Fibroblast of skin of left biceps (primary cell): ENCODE measurements around the gene CXCL8.
"Not testable (repeated sequence)": the region's sequence is repeated elsewhere in the genome, so short reads cannot be mapped to it uniquely, and the experiment has no call there.

Experiments used
- DNase-seq, 2 experiments: peaks; one replicate each; pipeline ENCODE4 v3.0.0-alpha.2; 2013; ENCODE audit warnings: low read depth in 2 of 2

The CXCL8 gene

DNA sequence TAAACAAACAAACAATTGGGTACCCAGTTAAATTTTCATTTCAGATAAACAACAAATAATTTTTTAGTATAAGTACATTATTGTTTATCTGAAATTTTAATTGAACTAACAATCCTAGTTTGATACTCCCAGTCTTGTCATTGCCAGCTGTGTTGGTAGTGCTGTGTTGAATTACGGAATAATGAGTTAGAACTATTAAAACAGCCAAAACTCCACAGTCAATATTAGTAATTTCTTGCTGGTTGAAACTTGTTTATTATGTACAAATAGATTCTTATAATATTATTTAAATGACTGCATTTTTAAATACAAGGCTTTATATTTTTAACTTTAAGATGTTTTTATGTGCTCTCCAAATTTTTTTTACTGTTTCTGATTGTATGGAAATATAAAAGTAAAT, 2.9 kb downstream of the CXCL8 start:
- DNase-seq, result no peak

DNA sequence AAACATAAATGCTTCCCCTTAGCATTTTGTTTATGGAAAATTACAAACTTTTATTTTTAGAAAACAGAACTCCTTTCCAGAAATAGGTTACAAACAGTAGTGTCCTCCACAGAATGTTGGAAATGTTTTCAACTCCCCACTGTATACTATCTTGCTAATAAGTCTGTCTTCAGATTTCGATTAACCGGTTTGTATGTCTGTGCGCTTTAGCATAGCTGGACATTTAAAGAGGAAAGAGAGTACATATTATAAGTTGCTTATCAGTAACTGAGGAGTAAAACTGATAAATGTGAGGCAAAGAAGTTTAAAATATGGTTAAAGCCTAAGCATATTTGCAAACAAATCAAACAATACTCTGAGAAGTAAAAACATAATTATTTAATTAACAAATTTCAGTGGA, 3.4 kb downstream of the CXCL8 start:
- DNase-seq, result no peak

DNA sequence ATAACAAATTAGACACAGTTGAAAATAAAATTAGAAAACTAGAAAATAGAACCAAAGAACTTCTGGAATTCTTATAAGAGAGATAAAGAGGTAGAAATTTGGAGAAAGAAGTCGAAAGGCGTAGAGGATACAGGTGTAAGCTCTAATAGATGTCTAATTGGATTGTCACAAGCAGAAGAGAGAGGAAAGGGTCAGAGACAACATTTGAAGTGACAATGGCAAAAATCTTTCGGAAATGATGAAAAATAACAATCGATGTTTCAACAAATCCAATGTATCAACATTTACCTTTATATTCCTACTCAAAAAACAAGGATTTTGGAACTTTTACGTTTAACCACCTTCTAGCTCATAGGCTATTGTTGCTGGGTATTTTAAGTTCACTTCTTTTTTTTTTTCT, 3.8 kb downstream of the CXCL8 start:
- DNase-seq, result no peak

DNA sequence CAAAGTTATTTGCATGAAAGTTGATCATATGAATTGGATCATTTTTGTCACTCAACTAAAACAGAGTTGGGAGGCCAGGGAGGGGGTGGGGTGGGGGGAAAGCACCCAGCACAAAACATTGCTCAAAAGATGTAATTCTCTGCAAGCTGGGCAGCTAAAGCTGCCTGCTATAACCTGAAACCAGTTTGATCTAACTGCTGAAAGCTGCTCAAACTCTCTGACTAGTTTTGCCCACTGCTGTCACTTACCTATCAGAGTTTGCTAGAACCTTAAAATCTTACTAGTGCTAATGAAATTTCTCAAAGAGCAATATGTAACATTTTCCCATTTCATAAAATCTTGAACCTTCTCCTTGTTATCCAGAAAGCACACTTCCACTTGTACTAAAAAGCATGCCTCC, 10.4 kb downstream of the CXCL8 start:
- DNase-seq, result no peak

DNA sequence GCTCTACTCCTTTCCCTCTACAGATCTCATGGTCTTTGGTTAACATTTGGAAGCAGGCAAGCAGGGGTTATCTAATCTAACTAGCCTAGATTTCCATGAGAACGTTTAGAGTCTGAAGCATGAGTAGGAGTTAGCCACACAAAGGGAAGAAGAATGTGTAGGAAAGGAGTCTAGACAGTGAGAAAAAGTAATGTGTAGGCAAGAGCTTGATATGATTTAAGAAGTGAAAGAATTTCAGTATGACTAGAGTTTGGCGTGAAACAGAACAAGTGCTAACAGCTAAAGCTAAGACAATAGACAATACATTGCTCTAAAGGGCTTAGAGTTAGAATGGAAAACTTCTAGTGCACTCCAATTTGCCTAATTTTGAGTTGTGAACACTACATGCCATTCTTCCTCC, 10.8 kb downstream of the CXCL8 start:
- DNase-seq, result no peak

DNA sequence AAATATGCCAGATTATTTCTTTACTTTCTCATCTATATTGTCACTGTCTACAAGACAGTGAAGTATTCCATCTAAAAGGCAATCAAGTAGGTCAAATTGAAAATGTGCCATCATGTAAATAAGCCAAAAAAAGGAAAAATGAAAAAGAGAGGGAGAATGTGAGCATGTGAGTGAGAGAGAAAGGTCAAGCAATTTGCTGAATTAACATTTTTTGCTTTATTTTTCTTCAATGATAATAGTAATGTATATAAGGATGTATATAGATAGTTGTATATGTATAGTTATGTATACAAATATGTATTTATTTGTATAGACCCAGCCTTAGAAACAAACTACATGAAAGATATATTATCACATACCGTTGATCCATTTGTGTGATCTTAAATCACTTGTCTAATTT, 11.5 kb downstream of the CXCL8 start:
- no peak for DNase-seq

DNA sequence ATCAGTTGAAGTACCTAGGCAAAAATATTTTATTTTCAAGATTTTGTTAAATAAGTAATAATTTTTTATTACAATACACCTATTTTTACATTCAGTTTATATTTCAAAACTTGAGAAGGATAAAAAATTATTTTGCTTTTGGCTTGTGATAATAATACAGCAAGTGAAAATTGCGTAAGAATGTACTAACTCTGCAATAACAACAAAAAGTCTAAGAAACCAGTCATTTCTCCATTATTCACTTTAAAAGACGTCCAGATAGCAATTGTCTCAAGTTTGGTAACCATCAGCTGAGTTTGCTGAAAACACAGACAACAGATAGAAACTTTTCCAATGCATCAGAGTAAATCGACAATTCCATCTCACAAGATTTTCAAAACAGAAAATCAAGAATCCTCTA, 12.1 kb downstream of the CXCL8 start:
- no peak for DNase-seq

DNA sequence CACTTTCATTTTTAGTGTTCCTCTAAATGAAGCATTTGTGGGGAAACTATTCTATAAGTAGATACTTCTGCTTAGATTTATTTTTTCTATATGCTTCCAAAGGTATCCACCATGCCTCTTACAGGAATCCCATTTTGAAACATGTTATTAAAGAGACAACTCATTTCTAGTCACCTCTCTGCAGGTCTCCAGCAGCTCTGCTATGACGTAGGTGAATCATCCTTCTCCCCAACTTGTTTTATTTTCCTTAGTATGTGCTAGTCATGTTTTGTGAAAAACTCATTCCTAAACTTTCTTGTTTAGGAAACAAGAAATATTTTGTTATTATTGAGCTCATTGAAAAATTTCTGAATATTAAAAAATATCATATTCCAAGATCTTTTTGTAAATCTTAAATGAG, 12.8 kb downstream of the CXCL8 start:
- no peak for DNase-seq

DNA sequence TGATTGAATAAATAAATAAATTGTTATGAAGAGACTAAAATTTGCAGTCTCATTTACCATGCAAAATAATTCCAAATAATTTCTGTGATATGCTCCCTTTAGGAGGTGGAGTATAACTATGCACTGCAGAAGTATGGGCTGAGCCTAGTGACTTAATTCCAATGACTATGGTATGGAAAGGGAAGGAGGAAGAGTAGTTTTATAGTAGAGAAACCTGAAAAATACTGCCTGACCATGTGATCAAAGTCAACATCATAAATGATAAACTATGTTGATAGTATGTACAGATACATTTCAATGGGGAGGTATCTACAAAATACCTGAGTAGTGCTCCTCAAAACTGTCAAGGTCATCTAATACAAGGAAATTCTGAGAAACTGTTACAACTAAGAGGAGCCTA, 14.6 kb downstream of the CXCL8 start:
- DNase-seq, result no peak

DNA sequence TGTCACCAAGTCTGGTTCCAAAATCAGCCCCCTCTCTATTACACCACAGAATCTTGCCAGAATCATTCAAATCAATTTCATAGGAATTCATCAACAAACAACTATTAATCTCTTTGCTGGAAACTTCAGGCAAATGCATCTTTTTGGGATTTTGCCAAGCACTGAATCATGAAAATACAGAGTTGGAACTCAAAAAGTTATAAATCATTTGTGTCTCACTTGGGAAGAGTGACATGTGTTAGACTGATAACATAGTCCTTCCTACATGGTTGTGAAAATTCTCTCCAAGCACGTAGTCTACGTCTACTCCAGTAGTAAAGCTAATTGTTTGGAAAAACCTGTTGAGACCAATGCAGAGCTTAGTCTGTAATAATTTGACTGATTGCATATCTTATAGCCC, 19.0 kb downstream of the CXCL8 start:
- no peak for DNase-seq

DNA sequence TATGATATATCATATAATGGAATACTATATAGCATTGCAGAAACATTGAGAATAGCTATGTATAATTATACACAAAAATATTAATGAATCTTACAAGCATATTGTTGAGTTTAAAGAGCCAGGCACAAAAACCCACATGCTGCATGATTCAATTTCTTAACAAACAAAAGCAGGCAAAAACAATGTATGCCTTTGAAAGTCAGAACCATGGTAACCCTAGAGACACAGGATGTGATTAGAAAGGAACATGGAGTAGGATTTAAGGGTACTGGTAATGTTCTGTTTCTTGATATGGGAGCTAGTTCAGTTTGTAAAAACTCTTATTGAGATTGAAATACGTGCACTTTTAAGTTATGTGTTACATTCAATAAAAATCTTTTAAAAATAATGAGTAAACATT, 21.5 kb downstream of the CXCL8 start:
- no peak for DNase-seq

DNA sequence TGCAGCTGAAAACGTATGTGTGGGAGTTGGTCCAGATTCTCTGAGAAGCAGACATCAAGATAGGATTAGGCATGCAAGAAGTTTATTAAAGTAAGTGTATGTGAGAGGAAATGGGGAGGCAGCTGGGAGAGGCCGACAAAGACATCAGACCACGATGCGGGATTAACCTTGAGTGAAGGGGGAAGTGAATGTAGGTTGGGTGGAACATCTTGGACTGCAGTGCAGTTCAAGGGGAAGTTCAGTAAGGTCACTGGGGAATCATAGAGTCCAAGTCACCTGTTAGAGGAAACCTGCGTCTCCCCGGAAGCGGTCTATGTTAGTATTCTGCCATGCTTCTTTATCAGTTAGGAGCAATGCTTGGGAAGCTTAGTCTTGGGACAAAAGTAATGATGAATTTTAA, 22.0 kb downstream of the CXCL8 start:
- no peak for DNase-seq

DNA sequence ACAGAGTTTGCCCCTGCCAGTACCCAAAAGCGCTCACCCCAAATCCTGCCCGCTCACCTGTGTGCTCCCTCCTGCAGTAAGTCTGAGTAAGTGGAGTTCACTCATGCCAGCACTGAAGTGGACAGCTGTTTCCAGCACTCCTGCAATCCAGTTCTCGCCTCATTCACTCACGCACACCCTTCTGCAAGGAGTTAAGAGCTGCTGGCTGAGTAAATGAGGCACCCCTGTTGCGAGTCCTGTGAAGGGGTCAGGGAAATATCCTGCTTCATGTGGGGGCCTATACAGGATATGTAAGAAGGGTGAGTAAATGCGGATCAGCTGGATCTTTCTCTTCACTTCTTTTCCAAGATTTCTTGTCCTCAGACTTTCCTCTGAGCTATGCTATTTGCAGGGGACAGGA, 23.5 kb downstream of the CXCL8 start:
- no peak for DNase-seq

DNA sequence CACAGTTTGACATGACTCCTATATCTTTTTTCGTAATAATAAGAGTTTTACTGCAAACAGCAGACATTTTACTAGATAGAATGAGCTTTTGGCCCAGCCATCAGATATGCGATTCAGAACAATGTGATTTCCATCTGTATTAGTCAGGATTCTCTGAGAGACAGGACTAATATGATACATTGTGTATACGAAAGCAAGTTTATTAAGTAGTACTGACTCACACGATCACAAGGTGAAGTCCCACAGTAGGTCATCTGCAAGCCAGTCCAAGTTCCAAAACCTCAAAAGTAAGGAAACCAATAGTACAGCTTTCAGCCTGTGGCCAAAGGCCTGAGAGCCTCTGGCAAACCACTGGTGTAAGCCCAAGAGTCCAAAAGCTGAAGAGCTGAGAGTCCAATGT, 24.1 kb downstream of the CXCL8 start:
- DNase-seq, result no peak

DNA sequence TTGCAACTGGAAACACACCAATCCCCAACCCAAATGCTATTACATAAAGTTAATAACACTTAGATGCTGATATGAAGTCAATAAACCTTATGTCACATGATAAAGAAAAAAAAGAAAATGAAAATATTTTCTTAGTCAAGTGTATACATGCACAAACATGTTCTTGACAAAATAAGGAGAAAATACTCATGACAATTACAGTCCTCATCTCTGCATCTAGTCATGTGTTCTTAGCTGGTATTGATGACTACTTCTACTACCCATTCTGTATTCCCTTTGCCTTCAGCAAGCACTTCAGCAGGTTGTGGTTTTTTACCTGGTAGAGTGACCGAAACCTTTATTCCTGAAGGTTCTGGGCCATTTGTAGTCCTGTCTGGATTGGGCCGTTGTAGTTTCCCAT, 24.9 kb downstream of the CXCL8 start:
- no peak for DNase-seq

DNA sequence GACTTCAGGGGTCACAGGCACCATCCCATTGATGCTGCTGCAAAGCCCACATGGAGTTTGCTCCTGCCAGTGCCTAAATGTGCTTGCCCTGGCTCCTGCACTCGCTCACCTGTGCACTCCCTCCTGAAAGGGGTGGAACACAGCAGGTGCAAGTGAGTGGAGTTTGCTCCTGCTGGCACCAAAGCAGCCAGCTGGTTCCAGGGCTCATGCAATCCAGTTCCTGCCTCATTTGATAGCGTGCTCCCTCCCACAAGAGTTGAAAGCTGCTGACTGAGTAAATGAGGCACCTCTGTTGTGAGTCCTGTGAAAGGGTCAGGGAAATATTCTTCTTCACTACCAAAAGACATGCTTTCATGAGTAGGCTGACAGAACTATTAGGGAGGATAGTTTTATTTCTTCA, 30.5 kb downstream of the CXCL8 start:
- no peak for DNase-seq

DNA sequence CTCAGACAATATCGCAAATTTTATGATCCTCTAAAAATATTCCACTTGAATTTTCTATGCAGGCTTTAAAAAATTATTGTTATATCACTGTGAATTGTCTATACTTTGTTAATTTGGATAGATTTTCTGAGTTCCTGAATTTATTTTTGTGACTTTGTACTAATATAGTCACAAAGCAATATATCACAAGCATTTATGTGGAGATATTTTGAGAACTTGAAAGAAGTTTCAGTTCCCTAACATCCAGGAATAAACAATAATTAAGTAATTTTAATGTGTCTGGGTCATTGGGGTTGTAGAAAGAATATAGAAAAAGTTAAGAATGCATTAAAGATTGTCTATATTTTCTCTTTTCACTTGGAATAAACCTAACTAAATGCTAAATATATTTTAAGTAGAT, 32.0 kb downstream of the CXCL8 start:
- no peak for DNase-seq

DNA sequence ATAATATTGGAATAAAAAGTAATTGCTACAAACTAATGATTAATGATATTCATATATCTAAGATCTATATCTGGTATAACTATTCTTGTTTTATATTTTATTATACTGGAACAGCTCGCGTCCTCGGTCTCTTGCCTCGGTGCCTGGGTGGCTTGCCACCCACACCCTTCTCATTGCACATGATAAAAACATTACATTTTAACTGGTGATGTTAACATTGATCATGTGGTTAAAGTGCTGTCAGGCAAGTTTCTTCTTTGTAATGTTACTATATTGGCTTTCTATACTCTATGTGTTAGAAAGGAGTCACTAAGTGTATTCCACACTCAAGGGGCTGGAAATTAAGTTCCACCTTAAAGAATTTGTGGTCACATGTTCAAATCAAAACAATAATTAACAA, 34.0 kb downstream of the CXCL8 start:
- DNase-seq, result not testable (repeated sequence)

DNA sequence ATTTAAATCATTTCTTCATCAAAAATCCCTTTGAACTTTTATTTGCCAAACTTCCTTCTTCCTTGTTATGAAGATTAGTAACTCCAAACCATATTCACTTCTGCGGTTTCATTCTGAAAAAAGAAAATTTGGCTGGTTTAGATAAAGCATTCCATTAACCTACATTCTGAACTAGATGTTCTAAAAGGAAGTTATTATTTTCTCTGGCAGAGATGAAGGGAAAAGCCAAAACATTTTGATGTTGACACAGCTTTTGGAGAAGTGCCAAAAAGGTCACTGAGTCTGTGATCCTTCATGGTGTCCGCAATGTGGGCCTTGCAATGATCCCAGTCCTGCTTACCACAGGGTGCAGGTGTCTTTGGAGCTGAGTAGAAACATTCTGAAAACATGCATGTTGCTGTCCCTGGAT, 36.0 kb downstream of the CXCL8 start:
- peak; percentile 26 to 33 for DNase-seq

DNA sequence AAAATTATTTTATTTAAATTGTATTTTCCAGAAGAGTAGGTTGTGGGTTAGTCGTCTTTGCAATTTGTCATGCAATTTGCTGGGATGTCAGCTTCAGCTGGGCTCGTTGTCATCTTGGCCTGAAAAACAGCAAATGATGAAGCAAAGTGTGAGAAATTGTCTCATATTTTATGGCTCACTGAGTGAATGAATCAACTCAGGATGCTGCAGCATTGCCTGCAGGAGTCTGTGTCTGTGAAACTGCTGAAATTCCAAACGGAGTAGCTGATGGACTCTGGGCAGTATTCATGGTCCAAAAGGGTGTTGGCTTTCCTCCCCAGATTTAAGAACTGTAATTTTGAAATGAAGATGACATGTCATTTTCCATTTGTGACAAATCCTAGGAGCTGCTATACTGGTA, 37.2 kb downstream of the CXCL8 start:
- peak in 1 of 2 experiments; percentile 5 for DNase-seq

DNA sequence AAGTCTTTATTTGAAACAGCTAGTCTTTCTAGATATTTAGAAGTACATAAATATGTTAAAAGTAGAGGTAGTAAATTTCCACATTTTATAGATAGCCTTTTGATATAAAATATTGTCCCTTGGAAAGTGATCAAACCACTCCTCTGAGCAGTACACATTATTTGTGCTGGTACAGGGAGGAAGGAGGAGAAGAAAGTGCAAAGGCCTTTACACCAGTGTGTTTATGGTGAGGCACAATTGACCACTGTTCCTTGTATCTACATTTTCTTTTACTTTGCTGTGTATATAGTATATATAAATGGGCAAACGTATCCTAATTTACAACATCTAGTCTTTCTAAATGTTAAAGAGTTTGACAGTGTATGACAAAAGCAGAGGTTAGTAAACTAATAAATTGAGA, 39.9 kb downstream of the CXCL8 start:
- no peak for DNase-seq

DNA sequence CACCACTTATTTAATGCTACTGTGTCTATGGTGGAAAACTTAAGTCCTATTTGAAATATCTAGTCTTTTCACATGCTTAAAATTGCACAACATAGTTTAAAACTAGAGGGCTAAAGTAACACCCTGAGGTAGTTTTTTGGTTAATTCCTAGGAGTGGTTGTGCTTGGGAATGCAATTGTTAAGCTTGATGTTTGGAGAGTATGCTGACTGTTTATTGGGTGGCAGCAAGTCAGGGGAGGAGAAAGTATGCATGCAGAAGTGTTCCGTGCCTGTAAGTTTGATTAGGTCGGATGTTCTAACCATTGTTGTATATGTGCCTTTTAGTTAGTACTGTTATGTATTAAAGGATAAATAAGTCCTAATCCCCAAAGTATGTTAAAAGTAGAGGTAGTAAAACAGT, 40.5 kb downstream of the CXCL8 start:
- no peak for DNase-seq

DNA sequence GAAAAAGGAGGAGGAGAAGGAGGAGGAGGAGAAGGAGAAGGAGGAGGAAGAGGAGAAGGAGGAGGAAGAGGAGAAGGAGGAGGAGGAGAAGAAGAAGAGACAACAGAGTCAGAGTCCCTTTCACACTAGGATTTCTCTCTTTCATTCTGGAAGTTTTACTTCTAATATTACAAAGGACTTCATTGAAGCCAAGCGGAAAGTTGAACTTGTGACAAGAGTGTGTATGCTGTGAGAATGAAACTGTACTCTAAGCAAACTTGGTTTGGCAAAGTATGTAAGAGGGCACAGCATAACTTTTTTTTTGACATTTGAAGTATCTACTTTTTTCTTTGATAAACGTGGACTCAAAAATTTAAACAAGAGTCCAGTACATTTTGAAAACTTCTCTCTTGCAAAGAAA, 48.0 kb downstream of the CXCL8 start:
- no peak for DNase-seq
